Breast epithelium (tissue), 3 donors: ENCODE results near the gene BIRC7.

Source experiments
- CTCF ChIP-seq, 3 donors: fragments of 450-650 bp; IDR thresholded peaks; one replicate each; pipeline ENCODE4 v1.5.1; 2016 to 2017; ENCODE audit warnings: antibody characterized with exemption in 3 of 3, mild to moderate bottlenecking in 3 of 3, moderate library complexity in 3 of 3
- POLR2AphosphoS5 ChIP-seq, 3 donors: sonication (generic); formaldehyde crosslinking; IDR thresholded peaks; one replicate each; pipeline ENCODE4 v1.6.1; 2017; ENCODE audit warnings: antibody characterized with exemption in 3 of 3

GRCh38 chr20:63234693-63235398, 859 bp upstream of the BIRC7 start:
- TF ChIP-seq CTCF (IDR thresholded peaks at IDR 0.05) (peak in 2 of 3 donors; percentile 39 to 62), POLR2AphosphoS5 (IDR thresholded peaks at IDR 0.05) (no peak)
